WTC11 (cell line): ENCODE results near the gene ANKRD27. TPM values are rescaled to one million over a fixed set of nuclear protein-coding genes. Genes with fewer than 3 reads are reported as not detected.

Experiments
- ELF4 ChIP-seq: sonication (generic); formaldehyde crosslinking; IDR thresholded peaks from 2 replicates; pipeline ENCODE4 v1.8.1; 2022; ENCODE audit warnings: low read depth, mild to moderate bottlenecking, moderate library complexity, missing genetic modification reagents
- FOXJ3 ChIP-seq: sonication (generic); formaldehyde crosslinking; IDR thresholded peaks from 2 replicates; pipeline ENCODE4 v1.9.0; 2021; ENCODE audit warnings: missing genetic modification reagents, mild to moderate bottlenecking, borderline replicate concordance
- FOXP1 ChIP-seq: sonication (generic); formaldehyde crosslinking; IDR thresholded peaks from 2 replicates; pipeline ENCODE4 v1.8.0; 2022; ENCODE audit warnings: missing genetic modification reagents, mild to moderate bottlenecking, moderate library complexity, borderline replicate concordance
- KAT7 ChIP-seq: sonication (generic); formaldehyde crosslinking; IDR thresholded peaks from 2 replicates; pipeline ENCODE4 v1.8.1; 2023; ENCODE audit warnings: missing genetic modification reagents, mild to moderate bottlenecking, borderline replicate concordance
- MYBL2 ChIP-seq: sonication (generic); formaldehyde crosslinking; IDR thresholded peaks from 2 replicates; pipeline ENCODE4 v1.8.1; 2023; ENCODE audit warnings: mild to moderate bottlenecking, moderate library complexity, missing genetic modification reagents
- RORB ChIP-seq: fragments of 250-450 bp; sonication (Bioruptor Pico); IDR thresholded peaks from 2 replicates; pipeline ENCODE4 v1.9.0; 2021; ENCODE audit warnings: mild to moderate bottlenecking
- SOX15 ChIP-seq: fragments of 250-450 bp; sonication (Bioruptor Pico); IDR thresholded peaks from 2 replicates; pipeline ENCODE4 v1.9.0; 2021; ENCODE audit warnings: mild to moderate bottlenecking
- TCF7 ChIP-seq: sonication (generic); formaldehyde crosslinking; IDR thresholded peaks from 2 replicates; pipeline ENCODE4 v1.8.0; 2022; ENCODE audit warnings: mild to moderate bottlenecking, low read depth, missing genetic modification reagents, moderate library complexity
- TEAD1 ChIP-seq: sonication (generic); formaldehyde crosslinking; IDR thresholded peaks from 2 replicates; pipeline ENCODE4 v1.8.0; 2022; ENCODE audit warnings: mild to moderate bottlenecking, missing genetic modification reagents
- TP53 ChIP-seq: sonication (generic); formaldehyde crosslinking; IDR thresholded peaks from 2 replicates; pipeline ENCODE4 v1.8.1; 2023; ENCODE audit warnings: mild to moderate bottlenecking, missing genetic modification reagents
- ZNF121 ChIP-seq: sonication (generic); formaldehyde crosslinking; IDR thresholded peaks from 2 replicates; pipeline ENCODE4 v1.8.0; 2023; ENCODE audit warnings: missing genetic modification reagents
- ZNF396 ChIP-seq: fragments of 250-450 bp; sonication (Bioruptor Pico); IDR thresholded peaks from 2 replicates; pipeline ENCODE4 v1.8.0; 2021; ENCODE audit warnings: mild to moderate bottlenecking, moderate library complexity, borderline replicate concordance
- total RNA-seq: library from RNA; stranded (reverse); gene quantifications from 3 replicates; pipeline ENCODE4 v1.2.3, GENCODE V29; 2021
- TF ChIP-seq, protein P1 (sequence below): sonication (generic); formaldehyde crosslinking; IDR thresholded peaks from 2 replicates; pipeline ENCODE4 v1.8.0; 2023; ENCODE audit warnings: mild to moderate bottlenecking, missing genetic modification reagents
- TF ChIP-seq, protein P2 (sequence below): sonication (generic); formaldehyde crosslinking; IDR thresholded peaks from 2 replicates; pipeline ENCODE4 v1.8.0; 2023; ENCODE audit warnings: missing genetic modification reagents, mild to moderate bottlenecking, borderline replicate concordance
- TF ChIP-seq, protein P3 (sequence below): sonication (generic); formaldehyde crosslinking; IDR thresholded peaks from 2 replicates; pipeline ENCODE4 v1.8.1; 2023; ENCODE audit warnings: mild to moderate bottlenecking, missing genetic modification reagents
- TF ChIP-seq, protein P4 (sequence below): sonication (generic); formaldehyde crosslinking; IDR thresholded peaks from 2 replicates; pipeline ENCODE4 v1.8.0; 2022; ENCODE audit warnings: mild to moderate bottlenecking, missing genetic modification reagents
- TF ChIP-seq, protein P5 (sequence below): fragments of 250-450 bp; sonication (Bioruptor Pico); IDR thresholded peaks from 2 replicates; pipeline ENCODE4 v1.9.0; 2021; ENCODE audit warnings: mild to moderate bottlenecking
- TF ChIP-seq, protein P6 (sequence below): sonication (generic); formaldehyde crosslinking; IDR thresholded peaks from 2 replicates; pipeline ENCODE4 v1.8.0; 2022; ENCODE audit warnings: mild to moderate bottlenecking, missing genetic modification reagents
- TF ChIP-seq, protein P7 (sequence below): fragments of 250-450 bp; sonication (Bioruptor Pico); IDR thresholded peaks from 2 replicates; pipeline ENCODE4 v1.9.0; 2021; ENCODE audit warnings: mild to moderate bottlenecking, borderline replicate concordance
- TF ChIP-seq, protein P8 (sequence below): sonication (generic); formaldehyde crosslinking; IDR thresholded peaks from 2 replicates; pipeline ENCODE4 v1.8.1; 2023; ENCODE audit warnings: mild to moderate bottlenecking, missing genetic modification reagents

ANKRD27 gene
- total RNA-seq, 1 experiment from 2014 or later = 48.6 TPM

DNA sequence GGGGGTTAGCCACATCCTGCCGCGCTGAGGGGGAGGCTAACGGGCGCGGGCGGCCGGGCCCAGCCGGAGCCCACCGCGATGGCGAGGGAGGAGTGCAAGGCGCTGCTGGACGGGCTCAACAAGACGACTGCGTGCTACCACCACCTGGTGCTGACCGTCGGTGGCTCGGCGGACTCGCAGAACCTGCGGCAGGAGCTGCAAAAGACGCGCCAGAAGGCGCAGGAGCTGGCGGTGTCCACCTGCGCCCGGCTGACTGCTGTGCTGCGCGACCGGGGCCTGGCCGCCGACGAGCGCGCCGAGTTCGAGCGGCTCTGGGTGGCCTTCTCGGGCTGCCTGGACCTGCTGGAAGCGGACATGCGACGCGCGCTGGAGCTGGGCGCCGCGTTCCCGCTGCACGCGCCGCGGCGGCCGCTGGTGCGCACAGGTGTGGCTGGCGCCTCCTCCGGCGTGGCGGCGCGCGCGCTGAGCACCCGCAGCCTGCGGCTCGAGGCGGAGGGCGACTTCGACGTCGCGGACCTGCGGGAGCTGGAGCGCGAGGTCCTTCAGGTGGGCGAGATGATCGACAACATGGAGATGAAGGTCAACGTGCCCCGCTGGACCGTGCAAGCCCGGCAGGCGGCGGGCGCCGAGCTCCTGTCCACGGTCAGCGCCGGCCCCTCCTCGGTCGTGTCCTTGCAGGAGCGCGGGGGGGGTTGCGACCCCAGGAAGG lies 1.4 kb upstream of the ANKRD27 start (continued):
- TF ChIP-seq, protein P1, sequence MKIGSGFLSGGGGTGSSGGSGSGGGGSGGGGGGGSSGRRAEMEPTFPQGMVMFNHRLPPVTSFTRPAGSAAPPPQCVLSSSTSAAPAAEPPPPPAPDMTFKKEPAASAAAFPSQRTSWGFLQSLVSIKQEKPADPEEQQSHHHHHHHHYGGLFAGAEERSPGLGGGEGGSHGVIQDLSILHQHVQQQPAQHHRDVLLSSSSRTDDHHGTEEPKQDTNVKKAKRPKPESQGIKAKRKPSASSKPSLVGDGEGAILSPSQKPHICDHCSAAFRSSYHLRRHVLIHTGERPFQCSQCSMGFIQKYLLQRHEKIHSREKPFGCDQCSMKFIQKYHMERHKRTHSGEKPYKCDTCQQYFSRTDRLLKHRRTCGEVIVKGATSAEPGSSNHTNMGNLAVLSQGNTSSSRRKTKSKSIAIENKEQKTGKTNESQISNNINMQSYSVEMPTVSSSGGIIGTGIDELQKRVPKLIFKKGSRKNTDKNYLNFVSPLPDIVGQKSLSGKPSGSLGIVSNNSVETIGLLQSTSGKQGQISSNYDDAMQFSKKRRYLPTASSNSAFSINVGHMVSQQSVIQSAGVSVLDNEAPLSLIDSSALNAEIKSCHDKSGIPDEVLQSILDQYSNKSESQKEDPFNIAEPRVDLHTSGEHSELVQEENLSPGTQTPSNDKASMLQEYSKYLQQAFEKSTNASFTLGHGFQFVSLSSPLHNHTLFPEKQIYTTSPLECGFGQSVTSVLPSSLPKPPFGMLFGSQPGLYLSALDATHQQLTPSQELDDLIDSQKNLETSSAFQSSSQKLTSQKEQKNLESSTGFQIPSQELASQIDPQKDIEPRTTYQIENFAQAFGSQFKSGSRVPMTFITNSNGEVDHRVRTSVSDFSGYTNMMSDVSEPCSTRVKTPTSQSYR (CRISPR knock-in tag) = no peak
- TF ChIP-seq, protein P2, sequence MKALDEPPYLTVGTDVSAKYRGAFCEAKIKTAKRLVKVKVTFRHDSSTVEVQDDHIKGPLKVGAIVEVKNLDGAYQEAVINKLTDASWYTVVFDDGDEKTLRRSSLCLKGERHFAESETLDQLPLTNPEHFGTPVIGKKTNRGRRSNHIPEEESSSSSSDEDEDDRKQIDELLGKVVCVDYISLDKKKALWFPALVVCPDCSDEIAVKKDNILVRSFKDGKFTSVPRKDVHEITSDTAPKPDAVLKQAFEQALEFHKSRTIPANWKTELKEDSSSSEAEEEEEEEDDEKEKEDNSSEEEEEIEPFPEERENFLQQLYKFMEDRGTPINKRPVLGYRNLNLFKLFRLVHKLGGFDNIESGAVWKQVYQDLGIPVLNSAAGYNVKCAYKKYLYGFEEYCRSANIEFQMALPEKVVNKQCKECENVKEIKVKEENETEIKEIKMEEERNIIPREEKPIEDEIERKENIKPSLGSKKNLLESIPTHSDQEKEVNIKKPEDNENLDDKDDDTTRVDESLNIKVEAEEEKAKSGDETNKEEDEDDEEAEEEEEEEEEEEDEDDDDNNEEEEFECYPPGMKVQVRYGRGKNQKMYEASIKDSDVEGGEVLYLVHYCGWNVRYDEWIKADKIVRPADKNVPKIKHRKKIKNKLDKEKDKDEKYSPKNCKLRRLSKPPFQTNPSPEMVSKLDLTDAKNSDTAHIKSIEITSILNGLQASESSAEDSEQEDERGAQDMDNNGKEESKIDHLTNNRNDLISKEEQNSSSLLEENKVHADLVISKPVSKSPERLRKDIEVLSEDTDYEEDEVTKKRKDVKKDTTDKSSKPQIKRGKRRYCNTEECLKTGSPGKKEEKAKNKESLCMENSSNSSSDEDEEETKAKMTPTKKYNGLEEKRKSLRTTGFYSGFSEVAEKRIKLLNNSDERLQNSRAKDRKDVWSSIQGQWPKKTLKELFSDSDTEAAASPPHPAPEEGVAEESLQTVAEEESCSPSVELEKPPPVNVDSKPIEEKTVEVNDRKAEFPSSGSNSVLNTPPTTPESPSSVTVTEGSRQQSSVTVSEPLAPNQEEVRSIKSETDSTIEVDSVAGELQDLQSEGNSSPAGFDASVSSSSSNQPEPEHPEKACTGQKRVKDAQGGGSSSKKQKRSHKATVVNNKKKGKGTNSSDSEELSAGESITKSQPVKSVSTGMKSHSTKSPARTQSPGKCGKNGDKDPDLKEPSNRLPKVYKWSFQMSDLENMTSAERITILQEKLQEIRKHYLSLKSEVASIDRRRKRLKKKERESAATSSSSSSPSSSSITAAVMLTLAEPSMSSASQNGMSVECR (CRISPR knock-in tag) = peak; percentile 69; the same call in 1 of the 2 replicates
- TF ChIP-seq, protein P3, sequence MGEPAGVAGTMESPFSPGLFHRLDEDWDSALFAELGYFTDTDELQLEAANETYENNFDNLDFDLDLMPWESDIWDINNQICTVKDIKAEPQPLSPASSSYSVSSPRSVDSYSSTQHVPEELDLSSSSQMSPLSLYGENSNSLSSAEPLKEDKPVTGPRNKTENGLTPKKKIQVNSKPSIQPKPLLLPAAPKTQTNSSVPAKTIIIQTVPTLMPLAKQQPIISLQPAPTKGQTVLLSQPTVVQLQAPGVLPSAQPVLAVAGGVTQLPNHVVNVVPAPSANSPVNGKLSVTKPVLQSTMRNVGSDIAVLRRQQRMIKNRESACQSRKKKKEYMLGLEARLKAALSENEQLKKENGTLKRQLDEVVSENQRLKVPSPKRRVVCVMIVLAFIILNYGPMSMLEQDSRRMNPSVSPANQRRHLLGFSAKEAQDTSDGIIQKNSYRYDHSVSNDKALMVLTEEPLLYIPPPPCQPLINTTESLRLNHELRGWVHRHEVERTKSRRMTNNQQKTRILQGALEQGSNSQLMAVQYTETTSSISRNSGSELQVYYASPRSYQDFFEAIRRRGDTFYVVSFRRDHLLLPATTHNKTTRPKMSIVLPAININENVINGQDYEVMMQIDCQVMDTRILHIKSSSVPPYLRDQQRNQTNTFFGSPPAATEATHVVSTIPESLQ = no peak
- TF ChIP-seq TP53 (CRISPR knock-in tag) (peak; percentile 84), KAT7 (CRISPR knock-in tag) (no peak), RORB (CRISPR knock-in tag) (no peak), SOX15 (CRISPR knock-in tag) (no peak), TEAD1 (CRISPR knock-in tag) (0 out of 2 replicates have a peak, but pooled peaks have one; percentile 39), ZNF396 (CRISPR knock-in tag) (no peak), TCF7 (CRISPR knock-in tag) (0 out of 2 replicates have a peak, but pooled peaks have one; percentile 17), ZNF121 (CRISPR knock-in tag) (no peak), FOXJ3 (CRISPR knock-in tag) (no peak), ELF4 (CRISPR knock-in tag) (no peak), FOXP1 (CRISPR knock-in tag) (peak; percentile 94), MYBL2 (CRISPR knock-in tag) (no peak)
- TF ChIP-seq, protein P4, sequence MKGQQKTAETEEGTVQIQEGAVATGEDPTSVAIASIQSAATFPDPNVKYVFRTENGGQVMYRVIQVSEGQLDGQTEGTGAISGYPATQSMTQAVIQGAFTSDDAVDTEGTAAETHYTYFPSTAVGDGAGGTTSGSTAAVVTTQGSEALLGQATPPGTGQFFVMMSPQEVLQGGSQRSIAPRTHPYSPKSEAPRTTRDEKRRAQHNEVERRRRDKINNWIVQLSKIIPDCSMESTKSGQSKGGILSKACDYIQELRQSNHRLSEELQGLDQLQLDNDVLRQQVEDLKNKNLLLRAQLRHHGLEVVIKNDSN (CRISPR knock-in tag) = no peak
- TF ChIP-seq, protein P5, sequence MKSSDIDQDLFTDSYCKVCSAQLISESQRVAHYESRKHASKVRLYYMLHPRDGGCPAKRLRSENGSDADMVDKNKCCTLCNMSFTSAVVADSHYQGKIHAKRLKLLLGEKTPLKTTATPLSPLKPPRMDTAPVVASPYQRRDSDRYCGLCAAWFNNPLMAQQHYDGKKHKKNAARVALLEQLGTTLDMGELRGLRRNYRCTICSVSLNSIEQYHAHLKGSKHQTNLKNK = no peak
- TF ChIP-seq, protein P6, sequence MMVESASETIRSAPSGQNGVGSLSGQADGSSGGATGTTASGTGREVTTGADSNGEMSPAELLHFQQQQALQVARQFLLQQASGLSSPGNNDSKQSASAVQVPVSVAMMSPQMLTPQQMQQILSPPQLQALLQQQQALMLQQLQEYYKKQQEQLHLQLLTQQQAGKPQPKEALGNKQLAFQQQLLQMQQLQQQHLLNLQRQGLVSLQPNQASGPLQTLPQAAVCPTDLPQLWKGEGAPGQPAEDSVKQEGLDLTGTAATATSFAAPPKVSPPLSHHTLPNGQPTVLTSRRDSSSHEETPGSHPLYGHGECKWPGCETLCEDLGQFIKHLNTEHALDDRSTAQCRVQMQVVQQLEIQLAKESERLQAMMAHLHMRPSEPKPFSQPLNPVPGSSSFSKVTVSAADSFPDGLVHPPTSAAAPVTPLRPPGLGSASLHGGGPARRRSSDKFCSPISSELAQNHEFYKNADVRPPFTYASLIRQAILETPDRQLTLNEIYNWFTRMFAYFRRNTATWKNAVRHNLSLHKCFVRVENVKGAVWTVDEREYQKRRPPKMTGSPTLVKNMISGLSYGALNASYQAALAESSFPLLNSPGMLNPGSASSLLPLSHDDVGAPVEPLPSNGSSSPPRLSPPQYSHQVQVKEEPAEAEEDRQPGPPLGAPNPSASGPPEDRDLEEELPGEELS (CRISPR knock-in tag) = peak; percentile 78; the same call in 1 of the 2 replicates
- TF ChIP-seq, protein P7, sequence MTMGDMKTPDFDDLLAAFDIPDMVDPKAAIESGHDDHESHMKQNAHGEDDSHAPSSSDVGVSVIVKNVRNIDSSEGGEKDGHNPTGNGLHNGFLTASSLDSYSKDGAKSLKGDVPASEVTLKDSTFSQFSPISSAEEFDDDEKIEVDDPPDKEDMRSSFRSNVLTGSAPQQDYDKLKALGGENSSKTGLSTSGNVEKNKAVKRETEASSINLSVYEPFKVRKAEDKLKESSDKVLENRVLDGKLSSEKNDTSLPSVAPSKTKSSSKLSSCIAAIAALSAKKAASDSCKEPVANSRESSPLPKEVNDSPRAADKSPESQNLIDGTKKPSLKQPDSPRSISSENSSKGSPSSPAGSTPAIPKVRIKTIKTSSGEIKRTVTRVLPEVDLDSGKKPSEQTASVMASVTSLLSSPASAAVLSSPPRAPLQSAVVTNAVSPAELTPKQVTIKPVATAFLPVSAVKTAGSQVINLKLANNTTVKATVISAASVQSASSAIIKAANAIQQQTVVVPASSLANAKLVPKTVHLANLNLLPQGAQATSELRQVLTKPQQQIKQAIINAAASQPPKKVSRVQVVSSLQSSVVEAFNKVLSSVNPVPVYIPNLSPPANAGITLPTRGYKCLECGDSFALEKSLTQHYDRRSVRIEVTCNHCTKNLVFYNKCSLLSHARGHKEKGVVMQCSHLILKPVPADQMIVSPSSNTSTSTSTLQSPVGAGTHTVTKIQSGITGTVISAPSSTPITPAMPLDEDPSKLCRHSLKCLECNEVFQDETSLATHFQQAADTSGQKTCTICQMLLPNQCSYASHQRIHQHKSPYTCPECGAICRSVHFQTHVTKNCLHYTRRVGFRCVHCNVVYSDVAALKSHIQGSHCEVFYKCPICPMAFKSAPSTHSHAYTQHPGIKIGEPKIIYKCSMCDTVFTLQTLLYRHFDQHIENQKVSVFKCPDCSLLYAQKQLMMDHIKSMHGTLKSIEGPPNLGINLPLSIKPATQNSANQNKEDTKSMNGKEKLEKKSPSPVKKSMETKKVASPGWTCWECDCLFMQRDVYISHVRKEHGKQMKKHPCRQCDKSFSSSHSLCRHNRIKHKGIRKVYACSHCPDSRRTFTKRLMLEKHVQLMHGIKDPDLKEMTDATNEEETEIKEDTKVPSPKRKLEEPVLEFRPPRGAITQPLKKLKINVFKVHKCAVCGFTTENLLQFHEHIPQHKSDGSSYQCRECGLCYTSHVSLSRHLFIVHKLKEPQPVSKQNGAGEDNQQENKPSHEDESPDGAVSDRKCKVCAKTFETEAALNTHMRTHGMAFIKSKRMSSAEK (CRISPR knock-in tag) = no peak
- TF ChIP-seq, protein P8, sequence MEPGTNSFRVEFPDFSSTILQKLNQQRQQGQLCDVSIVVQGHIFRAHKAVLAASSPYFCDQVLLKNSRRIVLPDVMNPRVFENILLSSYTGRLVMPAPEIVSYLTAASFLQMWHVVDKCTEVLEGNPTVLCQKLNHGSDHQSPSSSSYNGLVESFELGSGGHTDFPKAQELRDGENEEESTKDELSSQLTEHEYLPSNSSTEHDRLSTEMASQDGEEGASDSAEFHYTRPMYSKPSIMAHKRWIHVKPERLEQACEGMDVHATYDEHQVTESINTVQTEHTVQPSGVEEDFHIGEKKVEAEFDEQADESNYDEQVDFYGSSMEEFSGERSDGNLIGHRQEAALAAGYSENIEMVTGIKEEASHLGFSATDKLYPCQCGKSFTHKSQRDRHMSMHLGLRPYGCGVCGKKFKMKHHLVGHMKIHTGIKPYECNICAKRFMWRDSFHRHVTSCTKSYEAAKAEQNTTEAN (CRISPR knock-in tag) = no peak
